CD14-positive monocyte (primary cell): ENCODE results near the gene EYA4. TPM values are rescaled to one million over a fixed set of nuclear protein-coding genes. Genes with fewer than 3 reads are reported as not detected.

Source experiments
- DNase-seq, 3 donors: peaks; one replicate each; pipeline ENCODE4 v3.0.0-alpha.2; 2011 to 2022
- H2AFZ ChIP-seq: 2 replicates; pipeline ENCODE4 v1.6.0; 2012; ENCODE audit warnings: mild to moderate bottlenecking, low read depth, low read length, inconsistent platforms; ENCODE audit not compliant: insufficient read depth, poor library complexity, severe bottlenecking
- H3K27ac ChIP-seq, 2 donors: 1 replicate in 1 of 2; 2 replicates in 1 of 2; pipeline ENCODE4 v1.5.1; 2012 to 2013; ENCODE audit warnings: low read length in 2 of 2, control low read depth in 1 of 2, inconsistent platforms in 1 of 2, low read depth in 1 of 2, mild to moderate bottlenecking in 1 of 2
- H3K27me3 ChIP-seq, 2 donors: one replicate each; pipeline versions ENCODE4 v1.6.0 to v1.6.1; 2011 to 2013; ENCODE audit warnings: low read length in 2 of 2; ENCODE audit not compliant: control insufficient read depth in 2 of 2, insufficient read depth in 2 of 2
- H3K36me3 ChIP-seq, 2 donors: replicated peaks in 1 of 2; 1 replicate in 1 of 2; 2 replicates in 1 of 2; pipeline versions ENCODE4 v1.5.1 to v1.6.1; 2012 to 2013; ENCODE audit warnings: low read length in 2 of 2, control low read depth in 1 of 2, inconsistent platforms in 1 of 2, mild to moderate bottlenecking in 1 of 2; ENCODE audit not compliant: insufficient read depth in 2 of 2, control insufficient read depth in 1 of 2
- H3K4me1 ChIP-seq, 2 donors: 1 replicate in 1 of 2; 2 replicates in 1 of 2; pipeline versions ENCODE4 v1.5.1 to v1.6.1; 2012 to 2013; ENCODE audit warnings: low read length in 2 of 2, control low read depth in 1 of 2, inconsistent platforms in 1 of 2, mild to moderate bottlenecking in 1 of 2, moderate library complexity in 1 of 2; ENCODE audit not compliant: insufficient read depth in 2 of 2, control insufficient read depth in 1 of 2
- H3K4me2 ChIP-seq: replicated peaks from 2 replicates; pipeline ENCODE3; 2012; ENCODE audit warnings: low read length, moderate library complexity, mild to moderate bottlenecking; ENCODE audit not compliant: poor library complexity, severe bottlenecking; ENCODE audit errors: extremely low read depth
- H3K4me3 ChIP-seq, 3 experiments: fragments of 200-600 bp in 1 of 3; sonication (generic) in 1 of 3; replicated peaks in 1 of 3; 1 replicate in 2 of 3; 2 replicates in 1 of 3; pipeline ENCODE4 v1.5.1; 2011 to 2013; ENCODE audit warnings: low read length in 3 of 3, mild to moderate bottlenecking in 3 of 3, control low read depth in 2 of 3, low read depth in 2 of 3, inconsistent platforms in 1 of 3, moderate library complexity in 1 of 3
- H3K79me2 ChIP-seq: 2 replicates; pipeline ENCODE4 v1.6.0; 2012; ENCODE audit warnings: mild to moderate bottlenecking, control low read depth, inconsistent platforms, low read length, moderate library complexity; ENCODE audit not compliant: insufficient read depth
- H3K9ac ChIP-seq: 2 replicates; pipeline ENCODE4 v1.6.0; 2017; ENCODE audit warnings: low read length, mild to moderate bottlenecking; ENCODE audit not compliant: insufficient read depth, poor library complexity, severe bottlenecking
- H3K9me3 ChIP-seq, 2 donors: replicated peaks in 1 of 2; 1 replicate in 1 of 2; 2 replicates in 1 of 2; pipeline versions ENCODE4 v1.5.1 to v1.6.1; 2012 to 2013; ENCODE audit warnings: low read length in 2 of 2, control low read depth in 1 of 2; ENCODE audit not compliant: control insufficient read depth in 1 of 2, insufficient read depth in 1 of 2
- H4K20me1 ChIP-seq: 2 replicates; pipeline ENCODE4 v1.6.0; 2012; ENCODE audit warnings: mild to moderate bottlenecking, low read length, control low read depth, moderate library complexity; ENCODE audit not compliant: insufficient read depth
- H3K27ac Mint-ChIP-seq, 7 donors: one replicate each; pipeline ENCODE4 v1.8.0; 2020; ENCODE audit warnings: mild to moderate bottlenecking in 7 of 7, mixed read lengths in 7 of 7, moderate library complexity in 6 of 7, inconsistent platforms in 2 of 7
- H3K27me3 Mint-ChIP-seq, 3 donors: one replicate each; pipeline ENCODE4 v1.8.0; 2021 to 2022; ENCODE audit warnings: low read depth in 3 of 3, mild to moderate bottlenecking in 3 of 3, mixed read lengths in 3 of 3, moderate library complexity in 3 of 3, inconsistent platforms in 1 of 3
- H3K36me3 Mint-ChIP-seq, 2 donors: one replicate each; pipeline ENCODE4 v1.8.0; 2020; ENCODE audit warnings: mixed read lengths in 2 of 2, inconsistent platforms in 1 of 2, mild to moderate bottlenecking in 1 of 2
- H3K4me1 Mint-ChIP-seq: one replicate; pipeline ENCODE4 v1.8.0; 2020; ENCODE audit warnings: mild to moderate bottlenecking, mixed read lengths
- H3K4me3 Mint-ChIP-seq, 2 donors: one replicate each; pipeline ENCODE4 v1.8.0; 2020; ENCODE audit warnings: mild to moderate bottlenecking in 2 of 2, mixed read lengths in 2 of 2, moderate library complexity in 1 of 2
- H3K9me3 Mint-ChIP-seq, 7 donors: one replicate each; pipeline ENCODE4 v1.8.0; 2020 to 2022; ENCODE audit warnings: mixed read lengths in 7 of 7, mild to moderate bottlenecking in 6 of 7, moderate library complexity in 6 of 7, inconsistent platforms in 2 of 7
- WGBS: methylation state at CpG from one replicate; pipeline ENCODE4 v1.1.5; 2013; ENCODE audit warnings: missing lambda C conversion rate; ENCODE audit not compliant: insufficient coverage; 5-methylcytosine and 5-hydroxymethylcytosine counted together
- intact Hi-C, 2 donors: fragments of 100-400 bp; cut with micrococcal nuclease; formaldehyde crosslinking; loops; one replicate each; pipeline versions ENCODE4 v1.15.0 to v1.15.1; 2023
- polyA plus RNA-seq, 3 donors: library from polyadenylated mRNA; depleted of rRNA in 1 of 3; unstranded in 2 of 3; stranded (reverse) in 1 of 3; fragments of 300-500 nt in 2 of 3; fragments of >200 nt in 1 of 3; fragmentation: Illumina TruSeq in 2 of 3; gene quantifications; 1 replicate in 2 of 3; 2 replicates in 1 of 3; pipeline ENCODE4 v1.2.3, GENCODE V29; 2012 to 2021
- TF ChIP-seq, protein P1 (sequence below): fragments of 200-600 bp; IDR thresholded peaks from one replicate; pipeline ENCODE4 v1.8.0; 2022; ENCODE audit warnings: antibody characterized with exemption, mild to moderate bottlenecking

Gene EYA4
- polyA plus RNA-seq, 3 donors, result not detected

DNA sequence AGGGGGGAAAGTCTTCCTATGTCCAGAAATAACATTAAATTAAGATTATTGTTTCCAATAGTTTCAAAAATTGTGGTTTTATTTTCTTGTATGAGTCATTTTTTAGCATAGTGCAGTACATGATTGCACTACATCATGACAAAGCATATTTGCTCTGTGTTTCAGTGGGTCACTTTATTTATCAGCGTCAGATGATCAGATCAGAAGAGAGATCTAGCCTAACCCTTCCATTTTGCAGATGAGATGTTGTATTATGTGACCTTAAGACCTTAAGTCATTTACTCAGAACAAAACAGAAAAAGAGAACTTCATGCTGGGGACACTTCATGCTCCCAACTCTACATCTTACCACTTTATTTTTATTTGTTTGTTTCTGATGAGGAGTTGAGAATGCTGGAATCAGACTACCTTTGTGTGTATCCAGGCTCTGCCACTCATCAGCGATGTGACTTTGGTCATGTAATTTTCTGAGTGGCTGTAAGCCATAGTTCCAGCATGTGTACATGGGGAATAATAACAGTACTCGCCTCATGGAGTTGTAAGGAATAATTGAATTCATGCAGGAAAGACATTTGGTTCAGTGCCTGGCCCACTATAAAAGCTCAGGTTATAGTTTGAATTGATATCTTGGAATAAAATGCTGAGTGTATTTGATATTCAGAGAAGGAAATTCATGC, 13.5 kb downstream of the EYA4 start:
- Mint-ChIP-seq H3K4me3 (no peak overlapping the region), H3K36me3 (no peaks in the 10 kb centered on the region), H3K9me3 (peaks cover 0 to 6% (median 0%) of the 10 kb centered on the region in 7 donors), H3K4me1 (no peaks in the 10 kb centered on the region), H3K27ac (no peak overlapping the region), H3K27me3 (peaks cover 0 to 4% (median 3%) of the 10 kb centered on the region in 3 donors)
- H3K36me3 ChIP-seq, result no peaks in the 10 kb centered on the region
- TF ChIP-seq, protein P1, sequence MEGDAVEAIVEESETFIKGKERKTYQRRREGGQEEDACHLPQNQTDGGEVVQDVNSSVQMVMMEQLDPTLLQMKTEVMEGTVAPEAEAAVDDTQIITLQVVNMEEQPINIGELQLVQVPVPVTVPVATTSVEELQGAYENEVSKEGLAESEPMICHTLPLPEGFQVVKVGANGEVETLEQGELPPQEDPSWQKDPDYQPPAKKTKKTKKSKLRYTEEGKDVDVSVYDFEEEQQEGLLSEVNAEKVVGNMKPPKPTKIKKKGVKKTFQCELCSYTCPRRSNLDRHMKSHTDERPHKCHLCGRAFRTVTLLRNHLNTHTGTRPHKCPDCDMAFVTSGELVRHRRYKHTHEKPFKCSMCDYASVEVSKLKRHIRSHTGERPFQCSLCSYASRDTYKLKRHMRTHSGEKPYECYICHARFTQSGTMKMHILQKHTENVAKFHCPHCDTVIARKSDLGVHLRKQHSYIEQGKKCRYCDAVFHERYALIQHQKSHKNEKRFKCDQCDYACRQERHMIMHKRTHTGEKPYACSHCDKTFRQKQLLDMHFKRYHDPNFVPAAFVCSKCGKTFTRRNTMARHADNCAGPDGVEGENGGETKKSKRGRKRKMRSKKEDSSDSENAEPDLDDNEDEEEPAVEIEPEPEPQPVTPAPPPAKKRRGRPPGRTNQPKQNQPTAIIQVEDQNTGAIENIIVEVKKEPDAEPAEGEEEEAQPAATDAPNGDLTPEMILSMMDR, result no peak
- no peaks in the 10 kb centered on the region for H4K20me1 ChIP-seq
- H3K79me2 ChIP-seq, result no peaks in the 10 kb centered on the region
- intact Hi-C loops, result no loop called here
- no peak overlapping the region for H2AFZ ChIP-seq
- DNase-seq, result peak in 1 of 3 donors; percentile 5
- H3K27ac ChIP-seq, result no peak overlapping the region
- no peak overlapping the region for H3K4me2 ChIP-seq
- H3K9me3 ChIP-seq, result no peaks in the 10 kb centered on the region
- WGBS, result 85% methylated on average over 2 of the region's 3 CpGs
- H3K4me1 ChIP-seq, result no peaks in the 10 kb centered on the region
- no peak overlapping the region for H3K9ac ChIP-seq
- no peak overlapping the region for H3K4me3 ChIP-seq
- no peaks in the 10 kb centered on the region for H3K27me3 ChIP-seq

DNA sequence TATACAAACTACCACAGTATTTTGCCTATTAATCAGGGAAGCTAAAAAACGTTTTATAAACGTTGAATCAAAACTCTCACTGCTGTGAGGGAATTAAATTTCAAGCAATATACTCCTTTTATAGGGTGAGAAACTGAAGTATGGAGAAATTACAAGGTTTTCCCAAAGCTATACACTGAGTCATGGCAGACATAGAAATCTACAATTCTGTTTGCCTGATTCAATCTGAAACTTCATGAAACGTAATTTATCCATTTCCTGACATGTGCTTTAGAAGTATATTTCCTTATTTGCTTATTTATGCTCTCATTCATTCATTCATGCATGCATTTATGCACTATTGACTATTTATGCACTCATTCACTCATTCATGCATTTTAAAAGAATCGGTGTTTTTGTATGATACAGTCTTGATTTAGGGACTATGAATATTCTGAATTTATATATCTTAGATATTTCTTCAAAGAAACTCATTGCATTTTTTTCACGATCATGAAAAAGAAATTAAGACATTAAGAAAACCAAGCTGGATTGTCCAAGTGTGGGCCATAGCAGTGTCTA, 16.5 kb downstream of the EYA4 start:
- Histone ChIP-seq H3K27me3 (no peaks in the 10 kb centered on the region), H2AFZ (no peak overlapping the region), H3K9ac (no peak overlapping the region), H3K4me2 (no peak overlapping the region), H3K4me1 (no peaks in the 10 kb centered on the region), H3K9me3 (no peaks in the 10 kb centered on the region), H3K79me2 (no peaks in the 10 kb centered on the region), H3K36me3 (no peaks in the 10 kb centered on the region), H3K27ac (no peak overlapping the region), H3K4me3 (no peak overlapping the region), H4K20me1 (no peaks in the 10 kb centered on the region)
- Mint-ChIP-seq H3K4me1 (no peaks in the 10 kb centered on the region), H3K4me3 (no peak overlapping the region), H3K27ac (no peak overlapping the region), H3K36me3 (no peaks in the 10 kb centered on the region), H3K27me3 (peaks cover 0 to 8% (median 0%) of the 10 kb centered on the region in 3 donors), H3K9me3 (peaks cover 0 to 1% (median 0%) of the 10 kb centered on the region in 7 donors)
- intact Hi-C loops, result no loop called here
- TF ChIP-seq, protein P1, result no peak
- WGBS, result no CpG with 5 or more reads among the region's 5 CpGs
- no peak for DNase-seq
